ENCODE results near the gene NOC2L. TPM values are rescaled to one million over a fixed set of nuclear protein-coding genes. Genes with fewer than 3 reads are reported as not detected.

NOC2L gene
- total and polyA plus RNA-seq, 7 experiments from 2014 or later, result 46.6 to 88.3 (median 67.9) TPM

- Mint-ChIP-seq H3K4me3 (no peak overlapping the region), H3K27ac (peak overlapping the region in 1 of 9 donors; percentile 17), H3K9me3 (peaks cover 0 to 4% (median 0%) of the 10 kb centered on the region in 11 donors), H3K4me1 (peaks cover 0 to 7% (median 3%) of the 10 kb centered on the region in 7 donors), H3K36me3 (no peaks in the 10 kb centered on the region), H3K27me3 (peaks cover 5 to 25% (median 19%) of the 10 kb centered on the region in 5 donors)
- Histone ChIP-seq H3K27ac (ENCODE audit: low read depth, low read length) (no peak overlapping the region), H3K27me3 (ENCODE audit: control insufficient read depth in 2 of 2, insufficient read depth in 2 of 2, low read length in 2 of 2) (peaks cover 0 to 3% of the 10 kb centered on the region in 2 donors), H3K36me3 (ENCODE audit: control insufficient read depth in 2 of 3, insufficient read depth in 3 of 3, low read length in 3 of 3) (no peaks in the 10 kb centered on the region), H3K4me3 (ENCODE audit: low read length) (no peak overlapping the region), H3K4me1 (ENCODE audit: control insufficient read depth in 2 of 2, insufficient read depth in 2 of 2, low read length in 2 of 2) (peaks cover 0 to 10% of the 10 kb centered on the region in 2 donors), H3K9me3 (ENCODE audit: control insufficient read depth in 2 of 3, low read length in 3 of 3) (no peaks in the 10 kb centered on the region)
- POLR2A ChIA-PET, result interaction anchor here (0.5 kb wide), 1 partner anchor 1178 kb away, joined by 4 read pairs; no protein-coding TSS in a partner anchor
- CTCF ChIA-PET, result no interaction called here
- intact Hi-C loops (cut with micrococcal nuclease), result no loop called here
- ATAC-seq (no peak), DNase-seq (peak in 1 of 9 donors; percentile 7)
These were observed 13.8 kb upstream of the NOC2L start for GRCh38 chr1:972726-973458.

GRCh38 chr1:971751-972506, 12.9 kb upstream of the NOC2L start:
- Histone ChIP-seq H3K27me3 (ENCODE audit: control insufficient read depth in 2 of 2, insufficient read depth in 2 of 2, low read length in 2 of 2) (peaks cover 0 to 3% of the 10 kb centered on the region in 2 donors), H3K27ac (ENCODE audit: low read depth, low read length) (no peak overlapping the region), H3K4me1 (ENCODE audit: control insufficient read depth in 2 of 2, insufficient read depth in 2 of 2, low read length in 2 of 2) (peaks cover 4 to 10% of the 10 kb centered on the region in 2 donors), H3K4me3 (ENCODE audit: low read length) (no peak overlapping the region), H3K9me3 (ENCODE audit: control insufficient read depth in 2 of 3, low read length in 3 of 3) (no peaks in the 10 kb centered on the region), H3K36me3 (ENCODE audit: control insufficient read depth in 2 of 3, insufficient read depth in 3 of 3, low read length in 3 of 3) (no peaks in the 10 kb centered on the region)
- POLR2A ChIA-PET, result interaction anchor here (0.5 kb wide), 1 partner anchor 1179 kb away, joined by 4 read pairs; no protein-coding TSS in a partner anchor
- DNase-seq, result peak in 1 of 9 donors; percentile 6
- H3K27me3 Mint-ChIP-seq, result peaks cover 5 to 25% (median 19%) of the 10 kb centered on the region in 5 donors
- no peaks in the 10 kb centered on the region for H3K36me3 Mint-ChIP-seq
- CTCF ChIA-PET, result no interaction called here
- no peak for ATAC-seq
- no peak overlapping the region for H3K4me3 Mint-ChIP-seq
- intact Hi-C loops (cut with micrococcal nuclease), result no loop called here
- peaks cover 0 to 4% (median 0%) of the 10 kb centered on the region in 11 donors for H3K9me3 Mint-ChIP-seq
- H3K27ac Mint-ChIP-seq, result no peak overlapping the region
- H3K4me1 Mint-ChIP-seq, result peaks cover 0 to 7% (median 3%) of the 10 kb centered on the region in 7 donors

GRCh38 chr1:970973-971730, 12.1 kb upstream of the NOC2L start:
- Mint-ChIP-seq H3K4me1 (peaks cover 0 to 7% (median 3%) of the 10 kb centered on the region in 7 donors), H3K27me3 (peaks cover 5 to 25% (median 19%) of the 10 kb centered on the region in 5 donors), H3K27ac (no peak overlapping the region), H3K4me3 (no peak overlapping the region), H3K9me3 (peaks cover 0 to 4% (median 0%) of the 10 kb centered on the region in 11 donors), H3K36me3 (no peaks in the 10 kb centered on the region)
- Histone ChIP-seq H3K27me3 (ENCODE audit: control insufficient read depth in 2 of 2, insufficient read depth in 2 of 2, low read length in 2 of 2) (peaks cover 0 to 3% of the 10 kb centered on the region in 2 donors), H3K27ac (ENCODE audit: low read depth, low read length) (no peak overlapping the region), H3K4me3 (ENCODE audit: low read length) (no peak overlapping the region), H3K4me1 (ENCODE audit: control insufficient read depth in 2 of 2, insufficient read depth in 2 of 2, low read length in 2 of 2) (peaks cover 4 to 10% of the 10 kb centered on the region in 2 donors), H3K9me3 (ENCODE audit: control insufficient read depth in 2 of 3, low read length in 3 of 3) (no peaks in the 10 kb centered on the region), H3K36me3 (ENCODE audit: control insufficient read depth in 2 of 3, insufficient read depth in 3 of 3, low read length in 3 of 3) (no peaks in the 10 kb centered on the region)
- peak in 1 of 9 donors; percentile 7 for DNase-seq
- no peak for ATAC-seq
- intact Hi-C loops (cut with micrococcal nuclease), result no loop called here
- ChIA-PET CTCF (no interaction called here), POLR2A (interaction anchor here (0.6 to 1.0 kb wide), 2 partner anchors 12 to 394 kb away, joined by 3 to 4 read pairs; partner anchors contain the start of gene NOC2L)

- H3K27me3 Mint-ChIP-seq, result peaks cover 4 to 20% (median 15%) of the 10 kb centered on the region in 5 donors
- Histone ChIP-seq H3K27ac (ENCODE audit: low read depth, low read length) (no peak overlapping the region), H3K27me3 (ENCODE audit: control insufficient read depth in 2 of 2, insufficient read depth in 2 of 2, low read length in 2 of 2) (peaks cover 0 to 3% of the 10 kb centered on the region in 2 donors), H3K36me3 (ENCODE audit: control insufficient read depth in 2 of 3, insufficient read depth in 3 of 3, low read length in 3 of 3) (no peaks in the 10 kb centered on the region), H3K9me3 (ENCODE audit: control insufficient read depth in 2 of 3, low read length in 3 of 3) (no peaks in the 10 kb centered on the region), H3K4me1 (ENCODE audit: control insufficient read depth in 2 of 2, insufficient read depth in 2 of 2, low read length in 2 of 2) (peaks cover 4 to 5% of the 10 kb centered on the region in 2 donors), H3K4me3 (ENCODE audit: low read length) (no peak overlapping the region)
- DNase-seq (peak in 1 of 9 donors; percentile 5), ATAC-seq (no peak)
- peaks cover 0 to 4% (median 0%) of the 10 kb centered on the region in 11 donors for H3K9me3 Mint-ChIP-seq
- H3K4me1 Mint-ChIP-seq, result peaks cover 0 to 4% (median 0%) of the 10 kb centered on the region in 7 donors
- H3K27ac Mint-ChIP-seq, result no peak overlapping the region
- ChIA-PET CTCF (no interaction called here), POLR2A (interaction anchor here (0.6 to 1.0 kb wide), 2 partner anchors 11 to 395 kb away, joined by 3 to 4 read pairs; partner anchors contain the start of gene NOC2L)
- intact Hi-C loops (cut with micrococcal nuclease), result no loop called here
- H3K4me3 Mint-ChIP-seq, result no peak overlapping the region
- no peaks in the 10 kb centered on the region for H3K36me3 Mint-ChIP-seq
These were observed 11.4 kb upstream of the NOC2L start for GRCh38 chr1:970242-970972.

- Histone ChIP-seq H3K9me3 (ENCODE audit: control insufficient read depth in 2 of 3, low read length in 3 of 3) (no peaks in the 10 kb centered on the region), H3K36me3 (ENCODE audit: control insufficient read depth in 2 of 3, insufficient read depth in 3 of 3, low read length in 3 of 3) (no peaks in the 10 kb centered on the region), H3K4me1 (ENCODE audit: control insufficient read depth in 2 of 2, insufficient read depth in 2 of 2, low read length in 2 of 2) (peaks cover 4 to 5% of the 10 kb centered on the region in 2 donors), H3K27ac (ENCODE audit: low read depth, low read length) (no peak overlapping the region), H3K27me3 (ENCODE audit: control insufficient read depth in 2 of 2, insufficient read depth in 2 of 2, low read length in 2 of 2) (peaks cover 0 to 2% of the 10 kb centered on the region in 2 donors), H3K4me3 (ENCODE audit: low read length) (no peak overlapping the region)
- Mint-ChIP-seq H3K4me3 (no peak overlapping the region), H3K27me3 (peaks cover 4 to 15% (median 10%) of the 10 kb centered on the region in 5 donors), H3K4me1 (peaks cover 0 to 6% (median 0%) of the 10 kb centered on the region in 7 donors), H3K36me3 (no peaks in the 10 kb centered on the region), H3K9me3 (peaks cover 0 to 4% (median 0%) of the 10 kb centered on the region in 11 donors), H3K27ac (no peak overlapping the region)
- DNase-seq (no peak), ATAC-seq (no peak)
- intact Hi-C loops (cut with micrococcal nuclease), result no loop called here
- CTCF ChIA-PET, result no interaction called here
- POLR2A ChIA-PET, result no interaction called here
These were observed 10.3 kb upstream of the NOC2L start for GRCh38 chr1:969260-969855.
